Activated naive CD4-positive, alpha-beta T cell (primary cell): ENCODE data around the gene AREG.

Source experiments
- DNase-seq, 4 experiments: peaks; one replicate each; lab custom pipeline; 2025; lab: John Stamatoyannopoulos, UW

AREG gene

GRCh38 chr4:74433043-74433442 is 11.9 kb upstream of the AREG start:
- DNase-seq = no peak

GRCh38 chr4:74433541-74434172 is 11.3 kb upstream of the AREG start:
- no peak for DNase-seq

GRCh38 chr4:74435296-74435695 is 9.6 kb upstream of the AREG start:
- DNase-seq = no peak

GRCh38 chr4:74437866-74438265 is 7.1 kb upstream of the AREG start:
- no peak for DNase-seq

GRCh38 chr4:74438661-74439060 is 6.3 kb upstream of the AREG start:
- DNase-seq = no peak

- DNase-seq = no peak
These were observed 5.0 kb upstream of the AREG start for GRCh38 chr4:74439952-74440351.

- DNase-seq = no peak
These were observed 4.6 kb upstream of the AREG start for GRCh38 chr4:74440356-74440755.

GRCh38 chr4:74441744-74442143 is 3.2 kb upstream of the AREG start:
- DNase-seq = no peak

GRCh38 chr4:74446193-74446868 is 1.4 kb downstream of the AREG start:
- no peak for DNase-seq

GRCh38 chr4:74446896-74447295 is 2.0 kb downstream of the AREG start:
- no peak for DNase-seq

- DNase-seq = no peak
These were observed 2.8 kb downstream of the AREG start for GRCh38 chr4:74447636-74448233.

GRCh38 chr4:74449571-74450297 is 4.8 kb downstream of the AREG start:
- DNase-seq = no peak

GRCh38 chr4:74450298-74450683 is 5.4 kb downstream of the AREG start:
- DNase-seq = no peak

GRCh38 chr4:74451214-74451661 is 6.3 kb downstream of the AREG start:
- no peak for DNase-seq

- no peak for DNase-seq
These were observed 8.2 kb downstream of the AREG start for GRCh38 chr4:74453037-74453635.

GRCh38 chr4:74453829-74454742 is 9.2 kb downstream of the AREG start:
- no peak for DNase-seq

GRCh38 chr4:74455361-74456055 is 10.6 kb downstream of the AREG start:
- no peak for DNase-seq

- DNase-seq = no peak
These were observed 11.3 kb downstream of the AREG start for GRCh38 chr4:74456056-74456744.

- no peak for DNase-seq
These were observed 12.0 kb downstream of the AREG start for GRCh38 chr4:74456849-74457395.

GRCh38 chr4:74460833-74461232 is 15.9 kb downstream of the AREG start:
- DNase-seq = no peak
